ENCODE measurements around the gene AHNAK2.

Gene AHNAK2

DNA sequence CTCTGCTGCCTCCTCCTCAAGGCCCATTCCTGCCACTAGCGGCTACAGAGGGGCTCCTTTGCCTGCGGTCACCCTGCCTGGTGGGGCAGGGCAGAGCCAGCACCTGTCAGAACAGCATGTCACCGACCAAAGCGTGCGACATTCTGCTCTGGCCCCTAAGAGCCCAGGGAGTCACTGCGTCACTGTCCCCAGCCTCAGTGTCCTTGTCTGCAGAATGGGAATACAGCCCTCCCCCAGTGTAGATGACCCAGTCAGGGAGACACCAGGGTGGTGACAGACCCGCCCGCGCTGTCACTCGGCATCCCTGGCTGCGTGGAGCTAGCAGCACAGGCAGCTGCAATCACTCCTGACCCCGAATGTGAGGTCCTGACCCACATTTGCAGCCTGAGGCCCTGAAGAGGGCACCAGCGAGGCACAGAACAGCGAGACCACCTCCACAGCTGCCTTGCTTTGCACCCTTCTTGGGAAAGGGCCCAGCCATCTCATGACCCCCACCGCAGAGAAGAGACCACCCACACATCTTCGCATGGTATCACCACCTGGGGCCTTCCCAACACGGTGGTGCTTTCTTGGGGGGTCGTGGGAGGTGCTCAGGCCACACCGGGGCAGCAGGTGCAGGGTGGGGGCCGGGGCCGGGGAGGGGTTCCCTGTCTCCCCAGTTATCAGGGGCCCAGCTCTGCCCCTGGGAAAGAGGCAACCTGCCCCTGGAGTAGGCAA lies 2.5 kb downstream of the AHNAK2 start:
- no peaks in the 10 kb centered on the region for H3K27me3 ChIP-seq
- peaks cover 19% of the 10 kb centered on the region for H3K4me1 ChIP-seq
- H3K4me3 ChIP-seq (ENCODE audit: low read depth, low read length) = no peak overlapping the region
- H3K9me3 ChIP-seq = no peaks in the 10 kb centered on the region
- H3K36me3 ChIP-seq = no peaks in the 10 kb centered on the region
- TF ChIP-seq, protein P1, sequence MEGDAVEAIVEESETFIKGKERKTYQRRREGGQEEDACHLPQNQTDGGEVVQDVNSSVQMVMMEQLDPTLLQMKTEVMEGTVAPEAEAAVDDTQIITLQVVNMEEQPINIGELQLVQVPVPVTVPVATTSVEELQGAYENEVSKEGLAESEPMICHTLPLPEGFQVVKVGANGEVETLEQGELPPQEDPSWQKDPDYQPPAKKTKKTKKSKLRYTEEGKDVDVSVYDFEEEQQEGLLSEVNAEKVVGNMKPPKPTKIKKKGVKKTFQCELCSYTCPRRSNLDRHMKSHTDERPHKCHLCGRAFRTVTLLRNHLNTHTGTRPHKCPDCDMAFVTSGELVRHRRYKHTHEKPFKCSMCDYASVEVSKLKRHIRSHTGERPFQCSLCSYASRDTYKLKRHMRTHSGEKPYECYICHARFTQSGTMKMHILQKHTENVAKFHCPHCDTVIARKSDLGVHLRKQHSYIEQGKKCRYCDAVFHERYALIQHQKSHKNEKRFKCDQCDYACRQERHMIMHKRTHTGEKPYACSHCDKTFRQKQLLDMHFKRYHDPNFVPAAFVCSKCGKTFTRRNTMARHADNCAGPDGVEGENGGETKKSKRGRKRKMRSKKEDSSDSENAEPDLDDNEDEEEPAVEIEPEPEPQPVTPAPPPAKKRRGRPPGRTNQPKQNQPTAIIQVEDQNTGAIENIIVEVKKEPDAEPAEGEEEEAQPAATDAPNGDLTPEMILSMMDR (IDR thresholded peaks at IDR 0.05; ENCODE audit: low read depth, low read length) = peak; percentile 32; the same call in 1 of the 2 replicates
- DNase-seq = peak; percentile 51

DNA sequence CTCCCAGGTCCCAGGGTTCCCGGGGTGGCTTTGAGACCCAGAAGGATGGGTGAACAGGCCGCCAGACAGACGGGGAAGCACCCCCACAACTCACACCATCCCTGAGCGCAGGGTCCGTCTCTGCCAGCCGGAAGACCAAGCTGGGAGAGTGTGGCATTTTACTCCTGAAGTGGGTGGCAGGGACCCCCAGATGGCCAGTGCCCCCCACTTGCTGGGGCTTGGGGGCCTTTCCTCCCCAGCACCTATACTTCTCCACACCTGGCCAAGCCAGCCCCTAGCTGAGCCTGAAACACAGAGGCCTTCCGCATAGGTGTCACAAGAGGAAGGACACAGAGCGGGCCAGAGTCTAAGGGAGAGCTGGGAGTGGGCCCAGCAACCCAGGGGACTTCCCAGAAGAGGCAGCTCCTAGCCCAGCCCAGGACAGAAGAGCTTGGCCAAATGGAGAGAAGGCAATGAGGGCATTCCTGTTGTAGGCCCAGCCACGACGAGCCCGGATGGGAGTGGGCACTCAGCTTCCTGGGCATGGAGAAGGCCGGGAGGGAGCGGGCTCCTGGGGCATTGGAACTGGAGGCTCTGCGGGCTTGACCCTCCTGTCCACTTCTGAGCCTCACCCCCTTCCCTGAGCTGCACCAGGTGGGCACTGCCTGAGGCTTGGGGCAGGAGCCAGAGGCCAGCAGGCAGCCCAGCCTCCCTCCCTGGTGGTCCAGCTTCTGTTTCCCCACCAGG lies 3.3 kb downstream of the AHNAK2 start:
- no peaks in the 10 kb centered on the region for H3K36me3 ChIP-seq
- H3K27me3 ChIP-seq = no peaks in the 10 kb centered on the region
- DNase-seq = peak; percentile 5
- TF ChIP-seq, protein P1 (IDR thresholded peaks at IDR 0.05; ENCODE audit: low read depth, low read length) = no peak
- H3K9me3 ChIP-seq = no peaks in the 10 kb centered on the region
- peaks cover 14% of the 10 kb centered on the region for H3K4me1 ChIP-seq
- no peak overlapping the region for H3K4me3 ChIP-seq (ENCODE audit: low read depth, low read length)

DNA sequence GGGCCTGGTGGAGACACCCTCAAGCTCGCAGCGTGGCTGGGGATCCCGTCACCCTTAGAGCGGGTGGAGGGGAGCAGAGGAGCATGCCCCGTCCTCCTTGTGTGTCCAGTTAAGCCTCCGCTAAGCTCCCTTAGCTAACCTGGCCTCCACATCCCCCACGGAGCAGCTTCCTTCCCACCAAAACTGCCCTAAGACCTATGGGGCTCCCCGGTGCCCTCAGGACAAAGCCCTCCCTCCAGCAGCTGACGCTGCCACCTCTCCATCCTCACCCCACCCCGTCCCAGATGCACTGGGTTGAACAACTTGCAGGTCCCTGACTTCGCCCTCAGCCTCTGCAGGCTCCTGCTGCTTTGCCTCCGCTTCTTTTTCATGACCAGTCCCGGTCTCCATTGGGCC lies 4.0 kb downstream of the AHNAK2 start:
- Histone ChIP-seq H3K9me3 (no peaks in the 10 kb centered on the region), H3K36me3 (no peaks in the 10 kb centered on the region), H3K4me1 (peaks cover 10% of the 10 kb centered on the region), H3K4me3 (ENCODE audit: low read depth, low read length) (no peak overlapping the region), H3K27me3 (no peaks in the 10 kb centered on the region)
- TF ChIP-seq, protein P1 (IDR thresholded peaks at IDR 0.05; ENCODE audit: low read depth, low read length) = no peak
- DNase-seq = peak; percentile 4

GRCh38 chr14:104973385-104974145 lies 4.6 kb downstream of the AHNAK2 start:
- Histone ChIP-seq H3K4me3 (ENCODE audit: low read depth, low read length) (no peak overlapping the region), H3K36me3 (no peaks in the 10 kb centered on the region), H3K27me3 (no peaks in the 10 kb centered on the region), H3K4me1 (peaks cover 11% of the 10 kb centered on the region), H3K9me3 (no peaks in the 10 kb centered on the region)
- peak; percentile 9 for DNase-seq
- TF ChIP-seq, protein P1 (IDR thresholded peaks at IDR 0.05; ENCODE audit: low read depth, low read length) = no peak

DNA sequence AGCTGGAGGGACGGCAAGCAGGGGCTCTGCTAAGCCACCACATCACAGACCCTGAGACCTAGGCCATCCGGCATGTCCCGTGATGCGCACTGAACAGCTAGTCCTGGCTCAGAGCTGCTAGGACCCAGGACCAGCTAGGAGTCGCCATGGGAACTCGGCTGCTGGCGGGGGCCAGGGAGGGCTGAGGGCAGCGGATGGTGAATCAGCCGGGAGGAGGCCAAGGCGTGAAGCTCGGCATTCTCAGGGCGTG lies 5.1 kb downstream of the AHNAK2 start:
- H3K36me3 ChIP-seq = no peaks in the 10 kb centered on the region
- TF ChIP-seq, protein P1 (IDR thresholded peaks at IDR 0.05; ENCODE audit: low read depth, low read length) = no peak
- no peaks in the 10 kb centered on the region for H3K27me3 ChIP-seq
- H3K4me3 ChIP-seq (ENCODE audit: low read depth, low read length) = no peak overlapping the region
- H3K9me3 ChIP-seq = no peaks in the 10 kb centered on the region
- peak; percentile 42 for DNase-seq
- H3K4me1 ChIP-seq = peaks cover 14% of the 10 kb centered on the region
